HepG2 (cell line): ENCODE results near the gene PKD2L1. TPM values are rescaled to one million over a fixed set of nuclear protein-coding genes. Genes with fewer than 3 reads are reported as not detected.

ENCODE experiments used
- BCL6 ChIP-seq: IDR thresholded peaks from 2 replicates; pipeline ENCODE4 v1.6.1; 2016; ENCODE audit warnings: missing genetic modification reagents, missing compliant biosample characterization
- ELF4 ChIP-seq: sonication (generic); formaldehyde crosslinking; IDR thresholded peaks from 2 replicates; pipeline ENCODE4 v1.5.0; 2020; ENCODE audit warnings: missing genetic modification reagents, mild to moderate bottlenecking, moderate library complexity, borderline replicate concordance
- FLYWCH1 ChIP-seq: sonication (generic); formaldehyde crosslinking; IDR thresholded peaks from 2 replicates; pipeline ENCODE4 v1.8.1; 2023; ENCODE audit warnings: mild to moderate bottlenecking, missing genetic modification reagents
- HOXA3 ChIP-seq: sonication (generic); formaldehyde crosslinking; IDR thresholded peaks from 2 replicates; pipeline ENCODE4 v1.5.0; 2020; ENCODE audit warnings: missing genetic modification reagents
- HOXA7 ChIP-seq: sonication (generic); formaldehyde crosslinking; IDR thresholded peaks from 2 replicates; pipeline ENCODE4 v1.8.1; 2022; ENCODE audit warnings: mild to moderate bottlenecking, missing genetic modification reagents, moderate library complexity
- ISL2 ChIP-seq: sonication (generic); formaldehyde crosslinking; IDR thresholded peaks from 2 replicates; pipeline ENCODE4 v1.5.0; 2020; ENCODE audit warnings: missing genetic modification reagents
- MEIS1 ChIP-seq: sonication (generic); formaldehyde crosslinking; IDR thresholded peaks from 2 replicates; pipeline ENCODE4 v1.9.0; 2021; ENCODE audit warnings: mild to moderate bottlenecking, missing genetic modification reagents, moderate library complexity, borderline replicate concordance
- MXI1 ChIP-seq: IDR thresholded peaks from 3 replicates; pipeline ENCODE4 v1.6.1; 2012; ENCODE audit warnings: low read depth, low read length, inconsistent platforms, borderline replicate concordance
- NCOA2 ChIP-seq: sonication (generic); formaldehyde crosslinking; IDR thresholded peaks from 2 replicates; pipeline ENCODE4 v1.8.0; 2022; ENCODE audit warnings: inconsistent platforms
- PHB2 ChIP-seq: fragments of 450-650 bp; IDR thresholded peaks from 2 replicates; pipeline ENCODE4 v1.6.1; 2018; ENCODE audit not compliant: partially characterized antibody
- RARA ChIP-seq: IDR thresholded peaks from 2 replicates; pipeline ENCODE4 v1.6.1; 2016; ENCODE audit warnings: missing genetic modification reagents, missing compliant biosample characterization
- SMC3 ChIP-seq: IDR thresholded peaks from 2 replicates; pipeline ENCODE4 v1.6.1; 2011; ENCODE audit warnings: low read length, improper control_type of control experiment
- SP1 ChIP-seq, 2 experiments: fragments of 450-650 bp in 1 of 2; sonication (generic) in 1 of 2; formaldehyde crosslinking in 1 of 2; IDR thresholded peaks; 2 replicates each; pipeline versions ENCODE4 v1.4.0 to v1.6.1; 2016 to 2020; ENCODE audit warnings: missing genetic modification reagents in 1 of 2
- TEAD3 ChIP-seq: optimal IDR thresholded peaks from 2 replicates; pipeline ENCODE3; 2016; ENCODE audit warnings: borderline replicate concordance
- ZC3H4 ChIP-seq: sonication (generic); formaldehyde crosslinking; IDR thresholded peaks from 2 replicates; pipeline ENCODE4 v1.4.0; 2020; ENCODE audit warnings: missing genetic modification reagents, borderline replicate concordance
- ZFP1 ChIP-seq: IDR thresholded peaks from 2 replicates; pipeline ENCODE4 v1.6.1; 2016
- ZFP41 ChIP-seq: sonication (generic); formaldehyde crosslinking; IDR thresholded peaks from 2 replicates; pipeline ENCODE4 v1.4.0; 2020; ENCODE audit warnings: mild to moderate bottlenecking, missing genetic modification reagents, borderline replicate concordance
- ZFX ChIP-seq: sonication (generic); formaldehyde crosslinking; IDR thresholded peaks from 2 replicates; pipeline ENCODE4 v1.4.0; 2020; ENCODE audit warnings: mild to moderate bottlenecking, low read depth, missing genetic modification reagents, moderate library complexity
- ZNF121 ChIP-seq: sonication (generic); formaldehyde crosslinking; IDR thresholded peaks from 2 replicates; pipeline ENCODE4 v1.5.0; 2020; ENCODE audit warnings: mild to moderate bottlenecking, missing genetic modification reagents
- ZNF619 ChIP-seq: sonication (generic); formaldehyde crosslinking; IDR thresholded peaks from 2 replicates; pipeline ENCODE4 v1.4.0; 2020; ENCODE audit warnings: mild to moderate bottlenecking, missing genetic modification reagents
- polyA plus RNA-seq, 8 experiments: library from polyadenylated mRNA; depleted of rRNA in 3 of 8; stranded (reverse) in 7 of 8; unstranded in 1 of 8; fragments of >200 nt; fragmentation: Illumina TruSeq in 4 of 8; extraction: Trizol in 4 of 8; gene quantifications; 2 replicates each; pipeline versions ENCODE4 v1.2.1 to v1.2.3, GENCODE V29; 2011 to 2016; ENCODE audit warnings: low read depth in 4 of 8, missing spikeins in 1 of 8, mixed read lengths in 1 of 8; ENCODE audit not compliant: insufficient read depth in 1 of 8
- total RNA-seq, 5 experiments: library from RNA; depleted of rRNA; stranded (reverse); fragments of >200 nt; fragmentation: Illumina TruSeq; extraction: Trizol; gene quantifications; 2 replicates each; pipeline ENCODE4 v1.2.3, GENCODE V29; 2016; ENCODE audit warnings: low read depth in 1 of 5
- TF ChIP-seq, protein P1 (sequence below): sonication (generic); formaldehyde crosslinking; IDR thresholded peaks from 2 replicates; pipeline ENCODE4 v1.4.0; 2020; ENCODE audit warnings: missing genetic modification reagents
- TF ChIP-seq, protein P2 (sequence below): sonication (generic); formaldehyde crosslinking; IDR thresholded peaks from 2 replicates; pipeline ENCODE4 v1.8.0; 2023; ENCODE audit warnings: mild to moderate bottlenecking, missing genetic modification reagents
- TF ChIP-seq, protein P3 (sequence below): sonication (generic); formaldehyde crosslinking; IDR thresholded peaks from 2 replicates; pipeline ENCODE4 v1.5.0; 2020; ENCODE audit warnings: mild to moderate bottlenecking, missing genetic modification reagents, borderline replicate concordance
- TF ChIP-seq, protein P4 (sequence below): fragments of 450-650 bp; IDR thresholded peaks from 2 replicates; pipeline ENCODE4 v1.6.1; 2016

The PKD2L1 gene
- total and polyA plus RNA-seq, 2 of the 13 experiments (the other 11 are each of a cell fraction or from before 2014, with no cell fraction given): 0.07 to 0.15 TPM

DNA sequence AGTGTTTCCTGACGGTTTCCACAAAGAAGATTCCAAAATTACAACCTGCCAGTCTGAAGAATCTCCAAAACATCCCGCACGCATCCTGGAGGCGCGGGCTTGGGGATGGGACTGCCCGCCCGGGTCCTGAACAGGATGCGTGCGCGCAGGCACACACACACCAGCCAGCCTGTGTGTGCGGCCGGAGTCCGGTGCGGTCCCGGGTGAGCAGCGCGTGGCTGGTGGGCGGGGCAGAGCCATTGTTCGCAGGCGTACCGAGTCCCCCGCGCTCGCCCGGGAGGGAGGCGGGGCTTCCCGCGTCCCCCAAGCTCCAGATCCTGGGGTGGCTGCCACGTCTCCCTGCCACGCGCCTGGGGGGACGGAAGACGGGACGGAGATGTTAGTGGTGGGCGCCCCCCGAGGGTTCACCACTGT lies 16.3 kb upstream of the PKD2L1 start (continued):
- TF ChIP-seq MXI1 (peak; percentile 54; the same call in 1 of the 3 replicates), ISL2 (CRISPR knock-in tag) (peak; percentile 33), TEAD3 (CRISPR knock-in tag) (peak; percentile 71), MEIS1 (CRISPR knock-in tag) (no peak), HOXA7 (CRISPR knock-in tag) (no peak), ZNF121 (peak; percentile 45; the same call in 1 of the 2 replicates), ZFX (CRISPR knock-in tag) (peak; percentile 12; the same call in 1 of the 2 replicates), SMC3 (no peak), ZFP41 (CRISPR knock-in tag) (peak; percentile 27; the same call in 1 of the 2 replicates), FLYWCH1 (CRISPR knock-in tag) (no peak), ZC3H4 (CRISPR knock-in tag) (peak; percentile 88; the same call in 1 of the 2 replicates), ZFP1 (CRISPR knock-in tag) (0 out of 2 replicates have a peak, but pooled peaks have one; percentile 49), NCOA2 (CRISPR knock-in tag) (peak; percentile 63), ELF4 (CRISPR knock-in tag) (no peak), RARA (CRISPR knock-in tag) (peak; percentile 68), SP1 (IDR thresholded peaks at IDR 0.05) (no peak), SP1 (CRISPR knock-in tag; IDR thresholded peaks at IDR 0.05) (peak; percentile 81), PHB2 (no peak), BCL6 (CRISPR knock-in tag) (peak; percentile 66; the same call in 1 of the 2 replicates), ZNF619 (CRISPR knock-in tag) (peak; percentile 50; the same call in 1 of the 2 replicates), HOXA3 (CRISPR knock-in tag) (peak; percentile 76)
- TF ChIP-seq, protein P1, sequence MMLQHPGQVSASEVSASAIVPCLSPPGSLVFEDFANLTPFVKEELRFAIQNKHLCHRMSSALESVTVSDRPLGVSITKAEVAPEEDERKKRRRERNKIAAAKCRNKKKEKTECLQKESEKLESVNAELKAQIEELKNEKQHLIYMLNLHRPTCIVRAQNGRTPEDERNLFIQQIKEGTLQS (CRISPR knock-in tag): 0 out of 2 replicates have a peak, but pooled peaks have one; percentile 39
- TF ChIP-seq, protein P2, sequence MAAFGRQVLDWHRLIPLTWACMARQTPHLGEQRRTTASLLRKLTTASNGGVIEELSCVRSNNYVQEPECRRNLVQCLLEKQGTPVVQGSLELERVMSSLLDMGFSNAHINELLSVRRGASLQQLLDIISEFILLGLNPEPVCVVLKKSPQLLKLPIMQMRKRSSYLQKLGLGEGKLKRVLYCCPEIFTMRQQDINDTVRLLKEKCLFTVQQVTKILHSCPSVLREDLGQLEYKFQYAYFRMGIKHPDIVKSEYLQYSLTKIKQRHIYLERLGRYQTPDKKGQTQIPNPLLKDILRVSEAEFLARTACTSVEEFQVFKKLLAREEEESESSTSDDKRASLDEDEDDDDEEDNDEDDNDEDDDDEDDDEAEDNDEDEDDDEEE (CRISPR knock-in tag): 0 out of 2 replicates have a peak, but pooled peaks have one; percentile 74
- TF ChIP-seq, protein P3, sequence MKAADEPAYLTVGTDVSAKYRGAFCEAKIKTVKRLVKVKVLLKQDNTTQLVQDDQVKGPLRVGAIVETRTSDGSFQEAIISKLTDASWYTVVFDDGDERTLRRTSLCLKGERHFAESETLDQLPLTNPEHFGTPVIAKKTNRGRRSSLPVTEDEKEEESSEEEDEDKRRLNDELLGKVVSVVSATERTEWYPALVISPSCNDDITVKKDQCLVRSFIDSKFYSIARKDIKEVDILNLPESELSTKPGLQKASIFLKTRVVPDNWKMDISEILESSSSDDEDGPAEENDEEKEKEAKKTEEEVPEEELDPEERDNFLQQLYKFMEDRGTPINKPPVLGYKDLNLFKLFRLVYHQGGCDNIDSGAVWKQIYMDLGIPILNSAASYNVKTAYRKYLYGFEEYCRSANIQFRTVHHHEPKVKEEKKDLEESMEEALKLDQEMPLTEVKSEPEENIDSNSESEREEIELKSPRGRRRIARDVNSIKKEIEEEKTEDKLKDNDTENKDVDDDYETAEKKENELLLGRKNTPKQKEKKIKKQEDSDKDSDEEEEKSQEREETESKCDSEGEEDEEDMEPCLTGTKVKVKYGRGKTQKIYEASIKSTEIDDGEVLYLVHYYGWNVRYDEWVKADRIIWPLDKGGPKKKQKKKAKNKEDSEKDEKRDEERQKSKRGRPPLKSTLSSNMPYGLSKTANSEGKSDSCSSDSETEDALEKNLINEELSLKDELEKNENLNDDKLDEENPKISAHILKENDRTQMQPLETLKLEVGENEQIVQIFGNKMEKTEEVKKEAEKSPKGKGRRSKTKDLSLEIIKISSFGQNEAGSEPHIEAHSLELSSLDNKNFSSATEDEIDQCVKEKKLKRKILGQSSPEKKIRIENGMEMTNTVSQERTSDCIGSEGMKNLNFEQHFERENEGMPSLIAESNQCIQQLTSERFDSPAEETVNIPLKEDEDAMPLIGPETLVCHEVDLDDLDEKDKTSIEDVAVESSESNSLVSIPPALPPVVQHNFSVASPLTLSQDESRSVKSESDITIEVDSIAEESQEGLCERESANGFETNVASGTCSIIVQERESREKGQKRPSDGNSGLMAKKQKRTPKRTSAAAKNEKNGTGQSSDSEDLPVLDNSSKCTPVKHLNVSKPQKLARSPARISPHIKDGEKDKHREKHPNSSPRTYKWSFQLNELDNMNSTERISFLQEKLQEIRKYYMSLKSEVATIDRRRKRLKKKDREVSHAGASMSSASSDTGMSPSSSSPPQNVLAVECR (CRISPR knock-in tag): peak; percentile 74; the same call in 1 of the 2 replicates
- TF ChIP-seq, protein P4, sequence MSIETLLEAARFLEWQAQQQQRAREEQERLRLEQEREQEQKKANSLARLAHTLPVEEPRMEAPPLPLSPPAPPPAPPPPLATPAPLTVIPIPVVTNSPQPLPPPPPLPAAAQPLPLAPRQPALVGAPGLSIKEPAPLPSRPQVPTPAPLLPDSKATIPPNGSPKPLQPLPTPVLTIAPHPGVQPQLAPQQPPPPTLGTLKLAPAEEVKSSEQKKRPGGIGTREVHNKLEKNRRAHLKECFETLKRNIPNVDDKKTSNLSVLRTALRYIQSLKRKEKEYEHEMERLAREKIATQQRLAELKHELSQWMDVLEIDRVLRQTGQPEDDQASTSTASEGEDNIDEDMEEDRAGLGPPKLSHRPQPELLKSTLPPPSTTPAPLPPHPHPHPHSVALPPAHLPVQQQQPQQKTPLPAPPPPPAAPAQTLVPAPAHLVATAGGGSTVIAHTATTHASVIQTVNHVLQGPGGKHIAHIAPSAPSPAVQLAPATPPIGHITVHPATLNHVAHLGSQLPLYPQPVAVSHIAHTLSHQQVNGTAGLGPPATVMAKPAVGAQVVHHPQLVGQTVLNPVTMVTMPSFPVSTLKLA: peak; percentile 71
